Panc1 (cell line): Measurements from ENCODE around the gene ACCS. TPM values are rescaled to one million over a fixed set of nuclear protein-coding genes. Genes with fewer than 3 reads are reported as not detected.

Experiments used
- ATAC-seq: fragments of 200-7000 bp; cut with Tn5 transposase; 2 replicates; pipeline ENCODE4 v1.9.1; 2020; ENCODE audit warnings: mild to moderate bottlenecking, moderate library complexity
- BruUV-seq: library from RNA; stranded (reverse); fragments of 400-500 nt; replicated peaks from 2 replicates; lab custom pipeline; 2021; lab: Mats Ljungman, UMichigan
- CTCF ChIA-PET: fragments of 300-600 bp; sonication (Branson Sonifier 250); formaldehyde crosslinking; loops from one replicate; lab custom pipeline; 2022; ENCODE audit warnings: antibody characterized with exemption; lab: Charles Lee
- POLR2A ChIA-PET: fragments of 300-600 bp; sonication (Branson Sonifier 250); formaldehyde crosslinking; loops from one replicate; lab custom pipeline; 2022; ENCODE audit warnings: antibody characterized with exemption; lab: Charles Lee
- DNase-seq: peaks from one replicate; pipeline ENCODE4 v3.0.0-alpha.2; 2010; ENCODE audit warnings: low read depth, low spot score
- H3K27ac ChIP-seq: 2 replicates; pipeline ENCODE4 v1.5.1; 2011; ENCODE audit warnings: mild to moderate bottlenecking, low read length, inconsistent platforms
- H3K27me3 ChIP-seq: fragments of 200-500 bp; sonication (Bioruptor generic); 2 replicates; pipeline ENCODE4 v1.6.0; 2014; ENCODE audit warnings: low read length, inconsistent platforms; ENCODE audit not compliant: control insufficient read depth, insufficient read depth
- H3K36me3 ChIP-seq: fragments of 200-500 bp; sonication (Bioruptor generic); 2 replicates; pipeline ENCODE4 v1.5.1; 2014; ENCODE audit warnings: inconsistent platforms, mild to moderate bottlenecking, low read length, moderate library complexity; ENCODE audit not compliant: control insufficient read depth, insufficient read depth
- H3K4me1 ChIP-seq: 2 replicates; pipeline ENCODE4 v1.5.1; 2011; ENCODE audit warnings: inconsistent platforms, mild to moderate bottlenecking, low read length, moderate library complexity; ENCODE audit not compliant: control insufficient read depth, insufficient read depth
- H3K4me3 ChIP-seq, 2 experiments: 2 replicates each; pipeline ENCODE4 v1.5.1; 2011 to 2012; ENCODE audit warnings: low read depth in 2 of 2, low read length in 2 of 2, mild to moderate bottlenecking in 2 of 2, inconsistent platforms in 1 of 2, moderate library complexity in 1 of 2
- H3K9me3 ChIP-seq: fragments of 200-500 bp; sonication (Bioruptor generic); 2 replicates; pipeline ENCODE4 v1.5.1; 2014; ENCODE audit warnings: low read depth, mild to moderate bottlenecking, inconsistent platforms, low read length, moderate library complexity; ENCODE audit not compliant: control insufficient read depth, insufficient read depth
- POLR2AphosphoS5 ChIP-seq: IDR thresholded peaks from 2 replicates; pipeline ENCODE4 v1.6.1; 2012; ENCODE audit warnings: mild to moderate bottlenecking, low read depth, low read length, moderate library complexity
- SIN3A ChIP-seq: IDR thresholded peaks from 2 replicates; pipeline ENCODE4 v1.6.1; 2012; ENCODE audit warnings: low read depth, mild to moderate bottlenecking, low read length, moderate library complexity, borderline replicate concordance; ENCODE audit not compliant: insufficient read depth
- TCF7L2 ChIP-seq: IDR thresholded peaks from 2 replicates; pipeline ENCODE4 v1.6.1; 2011; ENCODE audit warnings: mild to moderate bottlenecking, low read depth, low read length, inconsistent platforms
- in situ Hi-C: cut with HindIII; loops from 2 replicates; pipeline ENCODE4 v1.10.0; 2016; ENCODE audit warnings: low sequenced_read_pairs, low pct_unique_long_range_greater_than_20kb
- intact Hi-C: fragments of 100-400 bp; cut with micrococcal nuclease; formaldehyde crosslinking; loops from one replicate; pipeline ENCODE4 v1.10.0; 2022; ENCODE audit not compliant: unreplicated experiment
- total RNA-seq: library from RNA; stranded (reverse); gene quantifications from one replicate; pipeline ENCODE4 v1.2.1, GENCODE V29; 2021; ENCODE audit not compliant: unreplicated experiment
- TF ChIP-seq, protein P1 (sequence below): fragments of 450-650 bp; IDR thresholded peaks from 2 replicates; pipeline ENCODE4 v1.5.1; 2017; ENCODE audit warnings: mild to moderate bottlenecking
- TF ChIP-seq, protein P2 (sequence below), 2 experiments: IDR thresholded peaks; 2 replicates each; pipeline ENCODE4 v1.6.1; 2011 to 2012; ENCODE audit warnings: low read depth in 2 of 2, control low read depth in 1 of 2, low read length in 1 of 2, mild to moderate bottlenecking in 1 of 2, moderate library complexity in 1 of 2; ENCODE audit not compliant: insufficient read depth in 1 of 2

The ACCS gene
- total RNA-seq, 1 experiment from 2014 or later: 38.0 TPM

DNA sequence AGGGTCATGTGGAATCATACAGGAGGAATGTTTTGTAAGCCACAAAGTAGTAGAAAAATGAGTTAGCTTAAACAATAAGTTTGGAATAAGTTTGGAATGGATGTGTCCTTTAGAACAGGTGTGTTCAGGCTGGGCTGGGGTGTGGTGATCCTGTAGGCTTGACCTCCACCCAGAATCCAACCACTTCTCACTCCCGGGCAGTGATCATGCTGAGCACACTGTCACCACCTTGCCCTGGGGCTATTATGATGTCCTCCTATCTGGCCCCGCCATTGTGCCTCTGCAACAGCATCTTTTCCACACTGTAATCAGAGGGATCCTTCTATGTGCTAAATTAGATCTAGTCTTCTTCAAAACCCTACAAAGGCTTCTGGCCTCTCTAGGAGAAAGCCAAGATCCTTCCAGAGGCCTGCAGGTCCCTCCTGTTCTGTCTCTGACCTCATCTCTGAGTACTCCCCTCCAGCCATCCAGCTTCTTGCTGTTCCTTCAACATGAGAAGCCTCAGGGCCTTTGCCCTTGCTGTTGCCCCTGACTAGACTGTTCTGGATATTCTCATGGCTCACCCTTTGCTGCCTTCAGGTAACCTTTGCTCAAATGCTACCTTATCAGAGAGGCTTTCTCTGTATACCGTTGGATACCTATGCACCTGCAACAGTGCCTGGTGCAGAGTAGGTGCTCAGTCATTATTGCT lies 37.1 kb upstream of the ACCS start:
- peaks cover 7% of the 10 kb centered on the region for H3K9me3 ChIP-seq
- intact Hi-C loops (no loop called here), in situ Hi-C loops (no loop called here)
- CTCF ChIA-PET: no interaction called here
- H3K27ac ChIP-seq: no peak overlapping the region
- TF ChIP-seq TCF7L2 (no peak), POLR2AphosphoS5 (no peak), SIN3A (no peak)
- TF ChIP-seq, protein P1, sequence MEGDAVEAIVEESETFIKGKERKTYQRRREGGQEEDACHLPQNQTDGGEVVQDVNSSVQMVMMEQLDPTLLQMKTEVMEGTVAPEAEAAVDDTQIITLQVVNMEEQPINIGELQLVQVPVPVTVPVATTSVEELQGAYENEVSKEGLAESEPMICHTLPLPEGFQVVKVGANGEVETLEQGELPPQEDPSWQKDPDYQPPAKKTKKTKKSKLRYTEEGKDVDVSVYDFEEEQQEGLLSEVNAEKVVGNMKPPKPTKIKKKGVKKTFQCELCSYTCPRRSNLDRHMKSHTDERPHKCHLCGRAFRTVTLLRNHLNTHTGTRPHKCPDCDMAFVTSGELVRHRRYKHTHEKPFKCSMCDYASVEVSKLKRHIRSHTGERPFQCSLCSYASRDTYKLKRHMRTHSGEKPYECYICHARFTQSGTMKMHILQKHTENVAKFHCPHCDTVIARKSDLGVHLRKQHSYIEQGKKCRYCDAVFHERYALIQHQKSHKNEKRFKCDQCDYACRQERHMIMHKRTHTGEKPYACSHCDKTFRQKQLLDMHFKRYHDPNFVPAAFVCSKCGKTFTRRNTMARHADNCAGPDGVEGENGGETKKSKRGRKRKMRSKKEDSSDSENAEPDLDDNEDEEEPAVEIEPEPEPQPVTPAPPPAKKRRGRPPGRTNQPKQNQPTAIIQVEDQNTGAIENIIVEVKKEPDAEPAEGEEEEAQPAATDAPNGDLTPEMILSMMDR: no peak
- TF ChIP-seq, protein P2, sequence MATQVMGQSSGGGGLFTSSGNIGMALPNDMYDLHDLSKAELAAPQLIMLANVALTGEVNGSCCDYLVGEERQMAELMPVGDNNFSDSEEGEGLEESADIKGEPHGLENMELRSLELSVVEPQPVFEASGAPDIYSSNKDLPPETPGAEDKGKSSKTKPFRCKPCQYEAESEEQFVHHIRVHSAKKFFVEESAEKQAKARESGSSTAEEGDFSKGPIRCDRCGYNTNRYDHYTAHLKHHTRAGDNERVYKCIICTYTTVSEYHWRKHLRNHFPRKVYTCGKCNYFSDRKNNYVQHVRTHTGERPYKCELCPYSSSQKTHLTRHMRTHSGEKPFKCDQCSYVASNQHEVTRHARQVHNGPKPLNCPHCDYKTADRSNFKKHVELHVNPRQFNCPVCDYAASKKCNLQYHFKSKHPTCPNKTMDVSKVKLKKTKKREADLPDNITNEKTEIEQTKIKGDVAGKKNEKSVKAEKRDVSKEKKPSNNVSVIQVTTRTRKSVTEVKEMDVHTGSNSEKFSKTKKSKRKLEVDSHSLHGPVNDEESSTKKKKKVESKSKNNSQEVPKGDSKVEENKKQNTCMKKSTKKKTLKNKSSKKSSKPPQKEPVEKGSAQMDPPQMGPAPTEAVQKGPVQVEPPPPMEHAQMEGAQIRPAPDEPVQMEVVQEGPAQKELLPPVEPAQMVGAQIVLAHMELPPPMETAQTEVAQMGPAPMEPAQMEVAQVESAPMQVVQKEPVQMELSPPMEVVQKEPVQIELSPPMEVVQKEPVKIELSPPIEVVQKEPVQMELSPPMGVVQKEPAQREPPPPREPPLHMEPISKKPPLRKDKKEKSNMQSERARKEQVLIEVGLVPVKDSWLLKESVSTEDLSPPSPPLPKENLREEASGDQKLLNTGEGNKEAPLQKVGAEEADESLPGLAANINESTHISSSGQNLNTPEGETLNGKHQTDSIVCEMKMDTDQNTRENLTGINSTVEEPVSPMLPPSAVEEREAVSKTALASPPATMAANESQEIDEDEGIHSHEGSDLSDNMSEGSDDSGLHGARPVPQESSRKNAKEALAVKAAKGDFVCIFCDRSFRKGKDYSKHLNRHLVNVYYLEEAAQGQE (IDR thresholded peaks at IDR 0.05; ENCODE audit: insufficient read depth in 1 of 2, low read depth in 2 of 2, low read length in 1 of 2): no peak
- POLR2A ChIA-PET: no interaction called here
- no peaks in the 10 kb centered on the region for H3K36me3 ChIP-seq
- no peak overlapping the region for H3K4me3 ChIP-seq
- DNase-seq (no peak), ATAC-seq (no peak)
- no TSS peak for BruUV-seq
- no peaks in the 10 kb centered on the region for H3K4me1 ChIP-seq
- no peaks in the 10 kb centered on the region for H3K27me3 ChIP-seq

DNA sequence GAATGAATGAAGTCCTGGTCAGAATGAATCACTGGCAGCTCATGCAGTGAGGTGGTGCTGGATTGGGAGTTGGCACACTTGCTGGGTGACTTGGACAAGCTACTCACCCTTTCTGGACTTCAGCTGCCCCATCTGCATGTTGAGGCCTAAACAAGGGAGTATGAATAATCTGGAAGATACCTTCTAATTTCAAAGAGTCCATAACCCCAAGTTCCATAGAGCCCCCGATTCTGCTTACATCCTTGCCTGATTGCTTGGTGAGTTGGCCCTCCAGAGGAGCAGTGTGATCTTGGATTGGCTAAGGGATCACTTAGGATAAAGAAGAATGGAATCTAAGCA lies 36.6 kb upstream of the ACCS start:
- ChIA-PET POLR2A (no interaction called here), CTCF (no interaction called here)
- H3K27me3 ChIP-seq: no peaks in the 10 kb centered on the region
- H3K9me3 ChIP-seq: peaks cover 7% of the 10 kb centered on the region
- TF ChIP-seq TCF7L2: no peak
- TF ChIP-seq, protein P1: no peak
- no peak for TF ChIP-seq SIN3A
- no peak for TF ChIP-seq POLR2AphosphoS5
- TF ChIP-seq, protein P2 (IDR thresholded peaks at IDR 0.05; ENCODE audit: insufficient read depth in 1 of 2, low read depth in 2 of 2, low read length in 1 of 2): no peak
- no peak overlapping the region for H3K4me3 ChIP-seq
- in situ Hi-C loops: no loop called here
- H3K36me3 ChIP-seq: no peaks in the 10 kb centered on the region
- H3K4me1 ChIP-seq: no peaks in the 10 kb centered on the region
- intact Hi-C loops: no loop called here
- DNase-seq (no peak), ATAC-seq (no peak)
- H3K27ac ChIP-seq: no peak overlapping the region
- BruUV-seq: no TSS peak
